Measurements from ENCODE around the gene PDS5A. TPM values are rescaled to one million over a fixed set of nuclear protein-coding genes. Genes with fewer than 3 reads are reported as not detected.

Gene PDS5A
- total and polyA plus RNA-seq, 2 of the 13 experiments (the other 11 are each of a cell fraction or from before 2014, with no cell fraction given): 31.8 to 57.0 TPM

DNA sequence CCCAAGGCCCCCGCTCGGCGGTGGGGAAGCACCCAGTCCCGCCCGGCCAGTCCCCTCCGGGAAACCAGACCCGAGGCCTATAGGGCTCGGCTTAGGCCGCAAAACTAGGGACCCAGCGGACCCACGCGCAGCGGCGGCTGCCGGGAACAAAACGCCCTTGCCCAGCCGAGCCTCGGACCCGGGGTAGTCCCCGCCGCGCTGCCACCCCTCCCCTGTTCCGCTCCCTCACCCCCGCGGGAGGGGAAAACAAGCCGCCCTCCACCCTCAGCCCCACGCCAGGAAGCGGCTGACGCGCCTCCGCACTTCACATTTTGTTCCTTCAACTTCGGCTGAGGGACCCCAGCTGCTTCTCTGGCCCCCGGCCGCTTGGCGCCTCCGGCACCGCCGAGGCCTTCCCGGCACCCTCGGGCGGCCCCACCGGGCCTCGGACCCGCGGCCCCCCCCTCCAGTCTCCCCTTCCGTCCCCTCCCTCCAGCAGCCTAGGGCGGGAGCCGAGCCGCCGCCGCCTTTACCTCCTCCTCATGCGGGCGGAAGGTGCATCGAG, 694 bp downstream of the PDS5A start (continued):
- TF ChIP-seq, protein P1, sequence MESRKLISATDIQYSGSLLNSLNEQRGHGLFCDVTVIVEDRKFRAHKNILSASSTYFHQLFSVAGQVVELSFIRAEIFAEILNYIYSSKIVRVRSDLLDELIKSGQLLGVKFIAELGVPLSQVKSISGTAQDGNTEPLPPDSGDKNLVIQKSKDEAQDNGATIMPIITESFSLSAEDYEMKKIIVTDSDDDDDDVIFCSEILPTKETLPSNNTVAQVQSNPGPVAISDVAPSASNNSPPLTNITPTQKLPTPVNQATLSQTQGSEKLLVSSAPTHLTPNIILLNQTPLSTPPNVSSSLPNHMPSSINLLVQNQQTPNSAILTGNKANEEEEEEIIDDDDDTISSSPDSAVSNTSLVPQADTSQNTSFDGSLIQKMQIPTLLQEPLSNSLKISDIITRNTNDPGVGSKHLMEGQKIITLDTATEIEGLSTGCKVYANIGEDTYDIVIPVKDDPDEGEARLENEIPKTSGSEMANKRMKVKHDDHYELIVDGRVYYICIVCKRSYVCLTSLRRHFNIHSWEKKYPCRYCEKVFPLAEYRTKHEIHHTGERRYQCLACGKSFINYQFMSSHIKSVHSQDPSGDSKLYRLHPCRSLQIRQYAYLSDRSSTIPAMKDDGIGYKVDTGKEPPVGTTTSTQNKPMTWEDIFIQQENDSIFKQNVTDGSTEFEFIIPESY (CRISPR knock-in tag; IDR thresholded peaks at IDR 0.05): no peak
- TF ChIP-seq ZNF274 (CRISPR knock-in tag; IDR thresholded peaks at IDR 0.05): no peak
- no peak for TF ChIP-seq MED13 (CRISPR knock-in tag; IDR thresholded peaks at IDR 0.05)
- TF ChIP-seq PHF8 (CRISPR knock-in tag; IDR thresholded peaks at IDR 0.05): peak; percentile 95
- TF ChIP-seq, protein P2, sequence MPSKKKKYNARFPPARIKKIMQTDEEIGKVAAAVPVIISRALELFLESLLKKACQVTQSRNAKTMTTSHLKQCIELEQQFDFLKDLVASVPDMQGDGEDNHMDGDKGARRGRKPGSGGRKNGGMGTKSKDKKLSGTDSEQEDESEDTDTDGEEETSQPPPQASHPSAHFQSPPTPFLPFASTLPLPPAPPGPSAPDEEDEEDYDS (CRISPR knock-in tag; IDR thresholded peaks at IDR 0.05): no peak
- no peak for TF ChIP-seq ZNF7 (CRISPR knock-in tag; IDR thresholded peaks at IDR 0.05)
- TF ChIP-seq, protein P3, sequence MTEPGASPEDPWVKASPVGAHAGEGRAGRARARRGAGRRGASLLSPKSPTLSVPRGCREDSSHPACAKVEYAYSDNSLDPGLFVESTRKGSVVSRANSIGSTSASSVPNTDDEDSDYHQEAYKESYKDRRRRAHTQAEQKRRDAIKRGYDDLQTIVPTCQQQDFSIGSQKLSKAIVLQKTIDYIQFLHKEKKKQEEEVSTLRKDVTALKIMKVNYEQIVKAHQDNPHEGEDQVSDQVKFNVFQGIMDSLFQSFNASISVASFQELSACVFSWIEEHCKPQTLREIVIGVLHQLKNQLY (CRISPR knock-in tag; IDR thresholded peaks at IDR 0.05): no peak
- TF ChIP-seq ZKSCAN1 (IDR thresholded peaks at IDR 0.05; ENCODE audit: low read length): no peak
- TF ChIP-seq, protein P4, sequence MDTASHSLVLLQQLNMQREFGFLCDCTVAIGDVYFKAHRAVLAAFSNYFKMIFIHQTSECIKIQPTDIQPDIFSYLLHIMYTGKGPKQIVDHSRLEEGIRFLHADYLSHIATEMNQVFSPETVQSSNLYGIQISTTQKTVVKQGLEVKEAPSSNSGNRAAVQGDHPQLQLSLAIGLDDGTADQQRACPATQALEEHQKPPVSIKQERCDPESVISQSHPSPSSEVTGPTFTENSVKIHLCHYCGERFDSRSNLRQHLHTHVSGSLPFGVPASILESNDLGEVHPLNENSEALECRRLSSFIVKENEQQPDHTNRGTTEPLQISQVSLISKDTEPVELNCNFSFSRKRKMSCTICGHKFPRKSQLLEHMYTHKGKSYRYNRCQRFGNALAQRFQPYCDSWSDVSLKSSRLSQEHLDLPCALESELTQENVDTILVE (CRISPR knock-in tag; IDR thresholded peaks at IDR 0.05): no peak
- TF ChIP-seq SNAI1 (CRISPR knock-in tag; IDR thresholded peaks at IDR 0.05; ENCODE audit: borderline replicate concordance): peak; percentile 87; the same call in 1 of the 2 replicates
- TF ChIP-seq KMT2B (CRISPR knock-in tag; IDR thresholded peaks at IDR 0.05): 0 out of 2 replicates have a peak, but pooled peaks have one; percentile 10
- no peak for TF ChIP-seq SOX13 (IDR thresholded peaks at IDR 0.05)
- 0 out of 4 replicates have a peak, but pooled peaks of 1 of the 2 experiments have one; percentile 7 for TF ChIP-seq SOX13 (CRISPR knock-in tag; conservative IDR thresholded peaks at IDR 0.05 in 1 of 2, IDR thresholded peaks at IDR 0.05 in 1 of 2)
- TF ChIP-seq NRL (CRISPR knock-in tag; IDR thresholded peaks at IDR 0.05; ENCODE audit: borderline replicate concordance): peak; percentile 51; the same call in 1 of the 2 replicates

Measured in HepG2 (cell line).